Stimulated activated CD4-positive, alpha-beta T cell treated with anti-CD3 and anti-CD28 coated beads, Interleukin-4, amount 100 ng/mL, for 4 hours (primary cell): ENCODE data around the gene FBXW4.
"Not testable (repeated sequence)": the region's sequence is repeated elsewhere in the genome, so short reads cannot be mapped to it uniquely, and the experiment has no call there.

ENCODE experiments used
- DNase-seq, 2 experiments: peaks; one replicate each; pipeline ENCODE4 v3.0.0-alpha.2; 2020

The FBXW4 gene

DNA sequence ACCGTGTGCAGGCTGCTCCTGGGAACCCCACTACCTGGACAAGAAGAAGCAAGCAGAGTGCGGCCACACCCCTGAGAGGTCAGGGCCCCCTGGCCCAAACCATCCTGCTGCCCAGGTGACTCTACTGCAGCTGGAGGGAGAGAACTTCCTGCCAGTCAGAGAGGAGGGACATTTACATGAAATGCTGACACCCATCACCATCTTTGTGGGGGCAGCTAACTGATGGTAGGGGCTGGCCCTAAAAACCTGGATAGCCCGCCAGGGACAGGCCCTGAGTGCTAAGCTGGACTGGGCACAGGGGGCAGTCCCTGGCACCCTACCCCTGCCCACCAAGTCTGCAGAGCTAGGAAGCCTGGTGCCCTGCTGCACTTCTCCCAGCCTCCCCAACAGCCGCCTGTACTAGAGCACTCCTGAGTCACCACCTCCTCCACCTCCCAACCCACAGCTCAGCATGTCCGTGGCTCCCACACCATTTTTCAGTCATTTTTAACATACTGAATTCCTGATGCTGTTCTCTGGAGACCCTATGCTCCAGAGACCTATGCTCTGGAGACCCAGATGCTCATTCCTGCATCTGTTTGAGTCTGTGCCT, 79.3 kb downstream of the FBXW4 start:
- DNase-seq: no peak

GRCh38 chr10:101614663-101615524, 80.1 kb downstream of the FBXW4 start:
- no peak for DNase-seq

DNA sequence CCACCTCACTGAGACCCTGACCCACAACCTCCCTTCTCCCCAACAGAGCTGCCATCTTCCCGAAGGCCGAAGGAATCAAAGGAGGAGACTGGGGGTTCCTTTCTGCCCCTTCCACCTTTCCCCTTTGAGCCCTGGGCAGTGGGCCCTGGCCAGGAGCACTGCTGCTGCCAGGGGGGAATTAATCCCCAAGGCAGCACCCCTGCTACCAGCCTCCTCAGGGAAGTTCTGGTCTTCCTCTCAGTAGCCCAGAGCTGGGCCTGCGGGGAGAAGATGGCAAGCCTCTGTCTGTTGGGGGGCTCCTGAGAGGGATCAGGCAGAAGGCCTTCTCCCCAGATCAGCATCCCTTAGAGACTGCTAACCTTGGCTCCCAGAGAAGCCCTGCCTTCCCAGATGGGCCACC, 81.3 kb downstream of the FBXW4 start:
- DNase-seq: no peak

- no peak for DNase-seq
These were observed 82.1 kb downstream of the FBXW4 start for GRCh38 chr10:101612872-101613271.

GRCh38 chr10:101612086-101612485, 82.9 kb downstream of the FBXW4 start:
- DNase-seq: no peak

DNA sequence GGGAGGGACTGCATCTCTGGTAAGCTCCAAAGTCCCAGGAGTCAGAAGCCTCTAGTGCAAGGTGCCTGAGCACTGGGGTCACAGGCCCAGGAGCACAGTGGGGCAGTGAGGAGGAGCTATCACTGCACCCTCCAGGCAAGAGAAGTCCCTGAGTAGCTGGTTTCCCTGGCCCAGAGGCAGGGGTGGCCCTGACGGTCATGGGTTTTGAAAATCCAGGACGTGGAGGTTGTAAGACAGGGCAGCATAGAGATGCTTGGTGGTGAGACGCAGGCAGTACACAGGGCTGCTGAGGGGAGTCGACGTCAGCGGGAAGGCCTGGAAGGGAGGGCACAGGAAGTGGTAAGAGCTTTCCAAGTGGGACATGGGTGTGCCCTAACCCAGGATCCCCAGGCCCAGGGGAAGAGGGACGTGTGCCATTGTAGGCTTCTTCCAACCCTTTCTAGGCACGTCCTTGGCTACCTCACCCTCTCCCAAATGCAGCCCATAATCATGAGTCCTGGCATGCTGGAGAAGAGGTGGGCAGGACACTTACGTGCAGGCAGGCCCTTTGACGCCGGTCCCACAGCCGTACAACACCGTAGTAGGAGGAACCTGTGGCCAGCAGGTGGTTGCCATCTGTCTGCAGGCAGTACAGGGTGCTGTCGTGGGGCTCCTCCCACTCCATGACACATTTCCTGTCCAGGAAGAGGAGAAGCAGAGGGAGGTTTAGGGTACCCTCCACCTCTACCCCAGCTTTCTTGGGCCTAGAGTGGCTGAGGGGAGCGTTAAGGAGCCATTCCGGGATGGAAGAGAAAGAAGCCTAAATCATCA, 83.7 kb downstream of the FBXW4 start:
- DNase-seq: no peak

- DNase-seq: no peak
These were observed 85.5 kb downstream of the FBXW4 start for GRCh38 chr10:101609481-101609880.

DNA sequence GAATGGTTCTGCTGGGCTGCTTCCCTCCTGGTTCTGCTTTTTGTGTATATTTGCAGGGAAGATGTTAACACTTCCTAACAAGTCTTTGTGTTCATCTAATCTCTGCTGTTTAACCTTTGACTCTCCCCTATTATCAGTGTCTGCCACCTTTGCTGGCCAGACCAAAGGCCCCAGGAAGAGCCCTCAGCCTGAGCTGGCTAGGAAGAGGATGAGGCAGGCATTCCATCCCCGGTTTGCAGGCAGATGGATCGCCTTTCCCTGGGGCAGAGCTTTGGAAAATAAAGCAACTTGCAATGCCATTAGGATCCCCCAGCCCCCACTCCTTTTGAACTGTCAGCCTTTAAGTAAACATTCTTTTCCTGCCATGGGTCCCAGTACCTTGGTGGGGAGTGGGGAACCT, 87.8 kb downstream of the FBXW4 start:
- DNase-seq: no peak

- DNase-seq: peak; percentile 43 to 63
These were observed 92.1 kb downstream of the FBXW4 start for GRCh38 chr10:101602761-101603398.

DNA sequence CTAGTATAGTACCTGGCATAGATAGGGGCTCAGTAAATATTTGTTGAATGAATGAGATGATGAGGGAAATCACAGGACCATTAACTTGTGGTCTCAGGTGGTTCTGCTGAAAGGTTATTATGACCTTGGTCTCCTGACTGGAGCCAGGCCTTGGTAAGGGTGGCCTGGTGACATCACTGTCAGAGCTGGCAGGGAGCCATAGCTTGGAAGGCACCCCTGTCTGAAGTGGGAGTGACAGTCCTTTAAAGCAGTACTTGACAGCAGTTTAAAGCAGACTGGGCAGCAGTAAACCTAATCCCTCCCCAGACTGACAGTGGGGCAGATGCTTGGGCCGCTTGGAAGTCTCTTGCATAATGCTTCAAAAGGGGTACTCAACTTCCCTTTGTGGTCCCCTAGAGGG, 93.4 kb downstream of the FBXW4 start:
- no peak for DNase-seq

GRCh38 chr10:101597091-101597900, 97.7 kb downstream of the FBXW4 start:
- DNase-seq: no peak

DNA sequence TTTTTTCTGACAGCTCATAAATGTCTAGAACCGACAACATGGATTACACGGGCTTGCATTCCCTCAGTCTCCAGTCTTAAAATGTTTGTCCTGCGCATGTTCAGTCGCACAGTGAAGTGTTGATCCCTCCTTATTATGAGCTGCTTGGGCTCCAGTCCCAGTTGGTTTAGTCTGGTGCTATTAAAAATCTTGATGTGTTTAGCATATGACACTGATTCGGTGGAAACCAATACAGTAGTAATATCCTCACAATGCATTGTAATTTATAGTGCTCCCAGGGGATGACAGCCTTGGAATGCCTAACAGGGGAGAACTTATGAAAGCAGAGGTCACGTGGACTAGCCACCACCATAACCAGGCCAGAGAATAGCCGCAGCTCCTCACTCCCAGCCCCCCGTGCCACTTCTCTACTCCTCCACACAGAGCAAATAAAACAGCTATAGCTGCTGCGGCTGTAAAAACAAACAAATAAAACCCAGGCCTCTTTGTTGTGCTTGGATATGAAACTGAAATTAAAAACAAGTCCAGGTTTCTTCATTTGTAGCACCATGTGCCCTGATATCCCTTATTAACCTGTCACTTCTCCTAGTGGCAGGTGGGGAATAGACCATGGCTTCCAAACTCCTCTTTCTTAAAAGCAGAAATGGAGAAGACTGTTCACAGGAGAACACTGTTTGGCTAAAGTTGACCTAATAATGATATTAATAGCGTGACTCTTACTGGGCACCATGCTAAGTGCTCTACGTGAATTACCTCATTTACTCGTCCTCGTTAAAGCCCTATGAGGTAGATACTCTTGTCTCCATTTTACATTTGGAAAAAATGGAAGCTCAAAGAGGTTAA, 99.2 kb downstream of the FBXW4 start:
- no peak for DNase-seq

DNA sequence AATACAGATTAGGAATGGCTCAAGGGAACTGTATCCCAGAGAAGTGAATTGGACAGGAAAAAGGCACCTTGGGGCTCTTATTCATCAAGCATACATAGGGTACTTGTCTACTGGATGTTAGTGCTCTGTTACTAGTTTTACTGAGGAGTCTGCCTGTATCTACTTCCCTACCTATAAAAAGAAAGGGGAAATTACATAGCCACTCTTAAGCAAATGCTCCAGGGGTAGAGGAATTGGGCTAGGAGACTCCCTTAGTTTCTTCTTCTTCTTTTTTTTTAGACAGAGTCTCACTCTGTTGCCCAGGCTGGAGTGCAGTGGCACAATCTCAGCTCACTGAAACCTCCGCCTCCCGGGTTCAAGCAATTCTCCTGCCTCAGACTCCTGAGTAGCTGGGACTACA, 101.6 kb downstream of the FBXW4 start:
- not testable (repeated sequence) for DNase-seq

DNA sequence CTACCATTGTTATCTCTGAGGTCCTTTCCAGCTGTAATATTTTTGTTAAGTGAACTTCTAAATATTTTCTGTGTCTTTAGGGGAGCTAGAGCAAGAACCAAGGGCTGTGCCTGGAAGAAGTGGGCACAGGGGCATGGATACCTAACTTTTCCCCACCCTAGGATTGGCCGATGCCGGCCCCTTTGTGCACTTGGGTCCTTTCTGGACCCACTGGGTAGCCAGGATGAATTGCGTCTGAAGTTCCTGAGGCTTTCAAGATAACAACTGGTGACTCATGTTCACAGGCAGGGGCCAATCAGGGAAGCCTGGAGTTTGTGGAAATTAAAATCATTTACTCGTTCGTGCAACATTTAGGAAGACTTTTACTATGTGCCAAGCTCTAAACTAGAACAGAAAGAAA, 106.1 kb downstream of the FBXW4 start:
- no peak for DNase-seq

- DNase-seq: peak; percentile 87 to 93
These were observed 107.0 kb downstream of the FBXW4 start, which contains the start of the genes DPCD and POLL for GRCh38 chr10:101587725-101588653. Gene DPCD, plus strand, starts transcription at chr10:101588321. Its CDS starts 16 bp downstream, at chr10:101588337. Gene POLL, minus strand, starts transcription at chr10:101588257. Its CDS starts 897 bp downstream, at chr10:101587360.

DNA sequence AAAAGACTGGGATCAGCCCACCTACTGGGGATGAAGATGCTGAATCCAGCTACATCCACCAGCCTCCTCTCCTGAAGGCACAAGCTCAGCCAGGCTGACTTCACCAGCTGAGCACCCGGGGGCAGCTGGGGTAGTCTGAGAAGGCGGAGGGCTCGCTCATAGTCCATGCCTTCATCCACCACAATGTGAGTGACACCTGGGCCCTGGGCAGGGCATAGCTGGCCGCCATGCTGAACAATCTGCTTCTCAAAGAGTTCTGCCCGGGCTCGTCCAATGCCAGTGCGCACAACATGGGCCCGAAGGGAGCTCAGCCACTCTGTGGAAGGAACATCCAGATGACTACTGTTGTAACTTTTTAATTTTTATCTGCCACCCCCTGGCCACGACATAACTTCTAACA, 109.1 kb downstream of the FBXW4 start:
- DNase-seq: no peak

GRCh38 chr10:101580486-101581399, 114.2 kb downstream of the FBXW4 start:
- DNase-seq: no peak

- DNase-seq: no peak
These were observed 115.5 kb downstream of the FBXW4 start for GRCh38 chr10:101579516-101579870.
